ENCODE data around the gene EIF2A.
A peak's percentile ranks its signal among the peaks of the same experiment; 100 is the strongest.

The EIF2A gene

DNA sequence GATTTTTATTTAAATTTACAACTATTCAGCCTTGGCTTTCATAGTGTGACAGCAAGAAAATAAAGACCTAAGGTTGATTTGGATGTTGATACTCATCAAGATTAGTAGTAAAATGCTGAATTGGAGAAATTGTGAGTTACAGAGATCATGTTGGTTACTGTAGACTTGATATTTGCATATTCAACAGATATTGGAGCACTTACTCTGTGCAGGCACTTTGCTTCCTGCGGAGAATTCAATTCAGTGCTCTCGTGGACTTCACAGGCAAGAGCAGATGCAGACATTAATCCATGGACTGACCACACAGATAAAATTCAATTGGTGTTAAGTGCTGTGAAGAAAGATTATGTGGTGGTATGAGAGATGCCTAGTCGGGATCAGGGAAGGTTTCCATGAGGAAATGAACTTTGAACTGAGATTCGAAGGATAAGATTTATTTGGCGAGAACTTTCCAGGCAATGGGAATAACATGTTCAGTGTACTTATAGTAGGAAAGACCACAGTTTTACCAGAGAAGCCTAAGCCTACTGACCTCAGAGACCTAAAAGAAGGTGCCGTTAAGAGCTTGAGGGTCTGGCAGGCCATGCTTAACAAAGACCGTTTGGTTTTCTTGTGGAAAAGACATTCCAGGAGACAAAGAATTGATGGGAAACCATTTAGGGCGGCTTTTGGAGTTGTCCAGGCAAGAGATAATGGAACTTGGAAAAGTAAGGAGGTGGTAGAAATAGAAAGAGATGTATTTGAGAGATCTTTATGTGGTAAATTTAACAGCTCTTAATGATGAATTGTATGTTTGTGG is 60.9 kb downstream of the EIF2A start:
- DNase-seq (ENCODE audit: low read depth) = no peak
- H3K4me3 ChIP-seq (ENCODE audit: low read depth, low read length) = peak overlapping the region; percentile 50
- TF ChIP-seq, protein P1, sequence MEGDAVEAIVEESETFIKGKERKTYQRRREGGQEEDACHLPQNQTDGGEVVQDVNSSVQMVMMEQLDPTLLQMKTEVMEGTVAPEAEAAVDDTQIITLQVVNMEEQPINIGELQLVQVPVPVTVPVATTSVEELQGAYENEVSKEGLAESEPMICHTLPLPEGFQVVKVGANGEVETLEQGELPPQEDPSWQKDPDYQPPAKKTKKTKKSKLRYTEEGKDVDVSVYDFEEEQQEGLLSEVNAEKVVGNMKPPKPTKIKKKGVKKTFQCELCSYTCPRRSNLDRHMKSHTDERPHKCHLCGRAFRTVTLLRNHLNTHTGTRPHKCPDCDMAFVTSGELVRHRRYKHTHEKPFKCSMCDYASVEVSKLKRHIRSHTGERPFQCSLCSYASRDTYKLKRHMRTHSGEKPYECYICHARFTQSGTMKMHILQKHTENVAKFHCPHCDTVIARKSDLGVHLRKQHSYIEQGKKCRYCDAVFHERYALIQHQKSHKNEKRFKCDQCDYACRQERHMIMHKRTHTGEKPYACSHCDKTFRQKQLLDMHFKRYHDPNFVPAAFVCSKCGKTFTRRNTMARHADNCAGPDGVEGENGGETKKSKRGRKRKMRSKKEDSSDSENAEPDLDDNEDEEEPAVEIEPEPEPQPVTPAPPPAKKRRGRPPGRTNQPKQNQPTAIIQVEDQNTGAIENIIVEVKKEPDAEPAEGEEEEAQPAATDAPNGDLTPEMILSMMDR (IDR thresholded peaks at IDR 0.05; ENCODE audit: low read depth, low read length, missing control alignments) = no peak

DNA sequence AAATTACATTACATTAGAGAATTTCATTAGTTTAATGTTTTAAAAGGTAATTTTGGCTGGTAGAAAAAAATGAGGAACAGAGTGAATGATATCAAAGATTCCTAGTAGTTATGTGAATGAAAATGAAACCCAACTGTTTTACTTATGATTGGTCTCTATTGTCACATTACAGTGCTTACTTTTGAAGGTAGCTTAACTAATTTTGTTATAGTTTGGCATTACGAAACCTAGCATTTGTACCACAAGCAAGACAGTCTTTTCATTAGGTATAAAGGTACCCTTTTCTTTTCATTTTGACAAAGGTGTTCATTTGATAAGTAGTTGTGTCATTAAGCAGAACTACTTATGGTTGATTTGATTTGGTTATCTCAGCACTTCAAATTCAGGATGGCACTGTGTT is 63.4 kb downstream of the EIF2A start:
- TF ChIP-seq, protein P1 (IDR thresholded peaks at IDR 0.05; ENCODE audit: low read depth, low read length, missing control alignments) = no peak
- no peak for DNase-seq (ENCODE audit: low read depth)
- H3K4me3 ChIP-seq (ENCODE audit: low read depth, low read length) = no peak overlapping the region

DNA sequence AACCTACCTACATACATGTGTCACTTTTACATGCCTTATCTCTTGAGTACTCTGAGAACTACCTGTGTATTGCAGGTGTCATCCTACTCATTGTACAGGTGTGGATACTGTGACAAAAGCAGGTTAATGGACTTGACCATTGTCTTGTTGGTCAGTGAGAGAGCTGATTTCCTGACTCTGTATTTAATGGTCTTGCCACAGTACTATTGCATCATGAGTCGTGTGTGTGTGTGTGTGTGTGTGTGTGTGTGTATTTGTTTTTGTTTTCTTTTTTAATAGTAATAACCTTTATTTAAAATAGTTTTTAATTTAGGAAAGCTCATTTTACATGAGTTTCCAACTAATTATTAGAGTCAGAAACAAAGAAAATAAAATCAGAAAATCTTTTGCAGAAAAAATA is 64.2 kb downstream of the EIF2A start:
- H3K4me3 ChIP-seq (ENCODE audit: low read depth, low read length) = no peak overlapping the region
- no peak for DNase-seq (ENCODE audit: low read depth)
- TF ChIP-seq, protein P1 (IDR thresholded peaks at IDR 0.05; ENCODE audit: low read depth, low read length, missing control alignments) = no peak

DNA sequence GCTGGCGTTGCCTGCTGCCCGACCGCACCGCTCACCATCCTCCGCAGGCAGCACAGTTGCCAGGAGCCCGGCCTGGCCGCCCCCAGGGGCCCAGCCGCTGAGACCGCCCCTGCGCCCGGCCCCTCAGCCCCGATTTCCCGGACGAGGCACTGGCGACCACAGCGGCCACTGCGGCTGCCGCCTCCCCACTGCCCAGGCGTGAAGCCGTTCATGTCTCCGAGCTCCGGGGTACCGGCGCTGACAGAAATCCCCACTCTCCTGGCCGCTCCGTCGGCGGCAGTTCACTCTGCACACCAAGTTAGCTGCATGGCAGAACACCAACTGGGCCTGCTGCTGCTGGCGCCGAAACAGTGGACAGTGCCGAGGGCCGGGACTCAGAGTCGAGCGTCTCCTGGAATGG is 65.1 kb downstream of the EIF2A start:
- TF ChIP-seq, protein P1 (IDR thresholded peaks at IDR 0.05; ENCODE audit: low read depth, low read length, missing control alignments) = no peak
- H3K4me3 ChIP-seq (ENCODE audit: low read depth, low read length) = no peak overlapping the region
- no peak for DNase-seq (ENCODE audit: low read depth)

DNA sequence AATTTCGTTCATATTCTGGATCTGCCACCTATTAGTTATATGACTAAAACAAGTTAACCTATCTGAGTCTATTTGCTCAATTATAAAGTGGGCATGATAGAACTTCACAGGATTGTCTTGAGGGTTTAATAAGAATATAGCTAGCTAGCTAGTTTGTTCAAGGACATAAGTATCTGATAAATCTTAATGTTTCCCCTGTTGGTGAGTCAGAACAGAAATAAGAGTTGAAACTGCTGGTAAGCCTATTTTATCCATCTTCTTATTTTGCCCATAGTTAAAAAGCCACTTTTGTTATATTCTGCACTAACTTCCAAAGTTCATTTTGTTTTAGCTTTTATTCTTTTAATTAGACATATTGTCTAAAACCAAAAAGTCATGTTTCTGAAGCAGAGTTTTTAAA is 65.9 kb downstream of the EIF2A start:
- H3K4me3 ChIP-seq (ENCODE audit: low read depth, low read length) = no peak overlapping the region
- no peak for DNase-seq (ENCODE audit: low read depth)
- TF ChIP-seq, protein P1 (IDR thresholded peaks at IDR 0.05; ENCODE audit: low read depth, low read length, missing control alignments) = no peak

DNA sequence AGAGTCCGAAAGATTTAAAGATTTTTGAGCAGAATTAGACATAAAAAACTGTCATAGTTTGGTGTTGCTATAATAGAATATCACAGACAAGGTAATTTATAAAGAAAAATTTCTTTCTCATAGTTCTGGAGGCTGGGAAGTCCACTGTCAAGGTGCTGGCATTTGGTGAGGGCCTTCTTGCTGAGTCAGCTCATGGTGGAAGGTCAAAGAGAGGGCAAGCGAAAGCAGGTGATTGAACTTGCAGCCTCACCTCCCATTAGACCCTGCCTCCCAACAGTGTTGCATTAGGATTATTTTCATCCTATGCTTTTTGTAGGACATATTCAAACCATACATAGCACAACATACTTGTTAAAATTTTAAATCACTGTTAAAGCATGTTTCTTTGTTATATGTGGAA is 66.4 kb downstream of the EIF2A start:
- DNase-seq (ENCODE audit: low read depth) = no peak
- no peak overlapping the region for H3K4me3 ChIP-seq (ENCODE audit: low read depth, low read length)
- TF ChIP-seq, protein P1 (IDR thresholded peaks at IDR 0.05; ENCODE audit: low read depth, low read length, missing control alignments) = no peak
